ENCODE measurements around the gene OR2T29.
A peak's percentile ranks its signal among the peaks of the same experiment; 100 is the strongest.
"Not testable (repeated sequence)": the region's sequence is repeated elsewhere in the genome, so short reads cannot be mapped to it uniquely, and the experiment has no call there.

Gene OR2T29

GRCh38 chr1:248569049-248569448 is 6.5 kb upstream of the OR2T29 start:
- H3K4me1 Mint-ChIP-seq, ATAC-seq, H3K27me3 Mint-ChIP-seq, DNase-seq, H3K4me3 Mint-ChIP-seq, H3K9me3 Mint-ChIP-seq: not testable (repeated sequence)
- peak overlapping the region in 1 of 2 donors; percentile 54 for H3K27ac Mint-ChIP-seq

GRCh38 chr1:248565530-248566373 is 3.2 kb upstream of the OR2T29 start:
- not testable (repeated sequence) for H3K4me1 Mint-ChIP-seq, H3K27me3 Mint-ChIP-seq, H3K9me3 Mint-ChIP-seq
- ATAC-seq (peak; percentile 92), DNase-seq (peak; percentile 29 to 38)
- H3K27ac Mint-ChIP-seq, result peak overlapping the region; percentile 79 to 94
- H3K4me3 Mint-ChIP-seq, result peak overlapping the region; percentile 69 to 85

GRCh38 chr1:248551027-248551426 is 11.5 kb downstream of the OR2T29 start:
- not testable (repeated sequence) for H3K4me1 Mint-ChIP-seq, H3K27me3 Mint-ChIP-seq, H3K9me3 Mint-ChIP-seq, DNase-seq, H3K27ac Mint-ChIP-seq, H3K4me3 Mint-ChIP-seq
- ATAC-seq, result peak; percentile 20

- H3K4me1 Mint-ChIP-seq, DNase-seq, H3K9me3 Mint-ChIP-seq, H3K4me3 Mint-ChIP-seq, ATAC-seq, H3K27me3 Mint-ChIP-seq, H3K27ac Mint-ChIP-seq: not testable (repeated sequence)
Observed at GRCh38 chr1:248547383-248547782, 15.2 kb downstream of the OR2T29 start.

GRCh38 chr1:248537449-248537848 is 25.1 kb downstream of the OR2T29 start:
- not testable (repeated sequence) for H3K4me1 Mint-ChIP-seq, H3K27me3 Mint-ChIP-seq, H3K27ac Mint-ChIP-seq, H3K9me3 Mint-ChIP-seq, DNase-seq, H3K4me3 Mint-ChIP-seq
- ATAC-seq, result peak; percentile 50

GRCh38 chr1:248521856-248522255 is 40.7 kb downstream of the OR2T29 start:
- no peaks in the 10 kb centered on the region for H3K27me3 Mint-ChIP-seq
- no peak for ATAC-seq
- H3K9me3 Mint-ChIP-seq, result no peaks in the 10 kb centered on the region
- no peak overlapping the region for H3K4me3 Mint-ChIP-seq
- H3K27ac Mint-ChIP-seq, result no peak overlapping the region
- no peak for DNase-seq
- H3K4me1 Mint-ChIP-seq, result no peaks in the 10 kb centered on the region

- not testable (repeated sequence) for H3K27me3 Mint-ChIP-seq, H3K4me1 Mint-ChIP-seq, H3K9me3 Mint-ChIP-seq, H3K27ac Mint-ChIP-seq, H3K4me3 Mint-ChIP-seq, DNase-seq
- ATAC-seq, result peak; percentile 60
Observed at GRCh38 chr1:248510217-248510616, 52.4 kb downstream of the OR2T29 start.

GRCh38 chr1:248507773-248508172 is 54.8 kb downstream of the OR2T29 start, which contains the start of gene OR2G6:
TSS of gene OR2G6 (plus strand) at chr1:248508073. CDS start at chr1:248521647, 13,574 bp downstream.
- H3K27ac Mint-ChIP-seq, H3K9me3 Mint-ChIP-seq, H3K4me3 Mint-ChIP-seq, H3K27me3 Mint-ChIP-seq, H3K4me1 Mint-ChIP-seq, DNase-seq, ATAC-seq: not testable (repeated sequence)
